Lower lobe of right lung (tissue), 2 donors: ENCODE data around the gene LAMA2. TPM values are rescaled to one million over a fixed set of nuclear protein-coding genes. Genes with fewer than 3 reads are reported as not detected.

Experiments used
- ATAC-seq, 2 donors: fragments of 200-7000 bp; cut with Tn5 transposase; one replicate each; pipeline ENCODE4 v1.9.1; 2020 to 2022; ENCODE audit warnings: mild to moderate bottlenecking in 2 of 2, moderate library complexity in 2 of 2
- DNase-seq: peaks from one replicate; pipeline ENCODE4 v3.0.0-alpha.2; 2020
- H3K27ac ChIP-seq: fragments of 200-600 bp; one replicate; pipeline ENCODE4 v1.8.0; 2022
- H3K27me3 ChIP-seq: fragments of 200-600 bp; one replicate; pipeline ENCODE4 v1.8.0; 2022; ENCODE audit warnings: low read depth
- H3K36me3 ChIP-seq: fragments of 200-600 bp; one replicate; pipeline ENCODE4 v1.8.0; 2022; ENCODE audit warnings: mild to moderate bottlenecking
- H3K4me1 ChIP-seq: fragments of 200-600 bp; one replicate; pipeline ENCODE4 v1.8.0; 2022
- H3K4me3 ChIP-seq: fragments of 200-600 bp; one replicate; pipeline ENCODE4 v1.8.0; 2022; ENCODE audit warnings: mild to moderate bottlenecking
- H3K9me3 ChIP-seq: fragments of 200-600 bp; one replicate; pipeline ENCODE4 v1.8.0; 2022
- intact Hi-C: fragments of 100-400 bp; cut with DNase I; formaldehyde crosslinking; loops from one replicate; pipeline ENCODE4 v1.11.0; 2022
- total RNA-seq: library from RNA; stranded (reverse); fragmentation: NEBNext Ultra II Directional; extraction: Animal tissue kit (Norgen Biotek cat#: 25700); gene quantifications from one replicate; pipeline ENCODE4 v1.2.1, GENCODE V29; 2021
- TF ChIP-seq, protein P1 (sequence below): fragments of 200-600 bp; IDR thresholded peaks from one replicate; pipeline ENCODE4 v1.8.0; 2022; ENCODE audit warnings: antibody characterized with exemption, mild to moderate bottlenecking
- donor health status: DM: no; HTN: yes; CAD: no; lungs with severe emphysema.

The LAMA2 gene
- total RNA-seq, 1 donor from 2014 or later, result 49.6 TPM

DNA sequence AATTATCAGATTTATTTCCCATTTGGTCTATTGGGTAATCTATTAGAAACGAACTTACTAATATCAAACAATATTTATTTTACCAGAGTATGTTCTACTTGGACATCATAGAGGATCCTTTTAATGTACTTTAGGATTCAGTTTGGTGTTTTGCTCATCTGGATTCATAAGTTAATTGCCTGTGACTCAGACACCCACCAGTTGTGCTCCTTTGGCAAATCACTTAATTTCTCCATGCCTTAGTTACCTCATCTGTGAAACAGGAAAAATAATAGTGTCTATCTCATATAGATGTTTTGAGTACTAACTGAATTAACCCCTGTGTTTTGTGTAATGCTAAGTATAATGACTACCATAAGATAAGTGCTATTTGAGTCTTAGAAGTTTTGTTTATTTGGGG, 292.1 kb downstream of the LAMA2 start:
- DNase-seq (no peak), ATAC-seq (no peak)
- Histone ChIP-seq H3K27me3 (no peaks in the 10 kb centered on the region), H3K9me3 (no peaks in the 10 kb centered on the region), H3K4me1 (no peaks in the 10 kb centered on the region), H3K4me3 (no peak overlapping the region), H3K27ac (no peak overlapping the region), H3K36me3 (no peaks in the 10 kb centered on the region)
- TF ChIP-seq, protein P1, sequence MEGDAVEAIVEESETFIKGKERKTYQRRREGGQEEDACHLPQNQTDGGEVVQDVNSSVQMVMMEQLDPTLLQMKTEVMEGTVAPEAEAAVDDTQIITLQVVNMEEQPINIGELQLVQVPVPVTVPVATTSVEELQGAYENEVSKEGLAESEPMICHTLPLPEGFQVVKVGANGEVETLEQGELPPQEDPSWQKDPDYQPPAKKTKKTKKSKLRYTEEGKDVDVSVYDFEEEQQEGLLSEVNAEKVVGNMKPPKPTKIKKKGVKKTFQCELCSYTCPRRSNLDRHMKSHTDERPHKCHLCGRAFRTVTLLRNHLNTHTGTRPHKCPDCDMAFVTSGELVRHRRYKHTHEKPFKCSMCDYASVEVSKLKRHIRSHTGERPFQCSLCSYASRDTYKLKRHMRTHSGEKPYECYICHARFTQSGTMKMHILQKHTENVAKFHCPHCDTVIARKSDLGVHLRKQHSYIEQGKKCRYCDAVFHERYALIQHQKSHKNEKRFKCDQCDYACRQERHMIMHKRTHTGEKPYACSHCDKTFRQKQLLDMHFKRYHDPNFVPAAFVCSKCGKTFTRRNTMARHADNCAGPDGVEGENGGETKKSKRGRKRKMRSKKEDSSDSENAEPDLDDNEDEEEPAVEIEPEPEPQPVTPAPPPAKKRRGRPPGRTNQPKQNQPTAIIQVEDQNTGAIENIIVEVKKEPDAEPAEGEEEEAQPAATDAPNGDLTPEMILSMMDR, result no peak
- intact Hi-C loops, result no loop called here

DNA sequence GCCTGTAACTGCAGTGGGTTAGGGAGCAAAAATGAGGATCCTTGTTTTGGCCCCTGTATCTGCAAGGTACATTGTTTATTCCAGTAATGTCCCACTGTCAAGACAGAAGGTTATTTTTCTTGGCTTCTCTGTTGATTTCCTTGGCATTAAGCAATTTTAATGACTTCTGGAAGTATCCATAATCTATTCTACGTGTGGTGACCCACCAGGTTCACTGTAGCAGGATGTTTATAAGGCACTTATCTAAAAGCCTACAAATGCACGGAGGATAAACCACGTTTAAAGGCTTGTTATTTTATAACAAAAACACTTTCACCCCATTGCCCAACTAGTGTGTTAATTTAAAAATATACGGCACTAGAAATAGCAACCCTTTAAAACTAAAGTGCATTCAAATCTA, 294.9 kb downstream of the LAMA2 start:
- Histone ChIP-seq H3K27me3 (no peaks in the 10 kb centered on the region), H3K4me1 (no peaks in the 10 kb centered on the region), H3K36me3 (no peaks in the 10 kb centered on the region), H3K9me3 (no peaks in the 10 kb centered on the region), H3K4me3 (no peak overlapping the region), H3K27ac (no peak overlapping the region)
- ATAC-seq (no peak), DNase-seq (no peak)
- intact Hi-C loops, result no loop called here
- TF ChIP-seq, protein P1, result no peak

DNA sequence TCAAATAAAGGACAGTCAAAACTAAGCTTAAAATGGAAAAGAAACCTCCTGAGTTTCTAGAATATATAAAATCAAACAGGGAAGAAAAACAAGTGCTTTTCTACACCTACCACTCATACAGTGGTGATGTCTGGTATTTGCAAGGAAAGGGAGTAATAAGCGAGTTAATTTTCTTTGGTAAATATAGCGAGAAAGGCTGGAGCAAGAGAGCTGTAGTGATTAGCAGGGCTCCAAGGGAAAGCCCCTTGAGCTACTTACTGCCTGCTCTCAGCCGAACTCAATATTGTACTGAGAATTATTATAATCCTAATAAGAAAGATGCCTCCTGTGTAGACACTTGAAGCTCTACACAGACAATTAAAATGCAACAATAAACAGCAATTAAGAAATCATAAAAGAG, 296.3 kb downstream of the LAMA2 start:
- H3K4me3 ChIP-seq, result no peak overlapping the region
- no peaks in the 10 kb centered on the region for H3K4me1 ChIP-seq
- no peak for ATAC-seq
- TF ChIP-seq, protein P1, result no peak
- H3K27ac ChIP-seq, result no peak overlapping the region
- no peak for DNase-seq
- no peaks in the 10 kb centered on the region for H3K27me3 ChIP-seq
- H3K36me3 ChIP-seq, result no peaks in the 10 kb centered on the region
- intact Hi-C loops, result no loop called here
- H3K9me3 ChIP-seq, result no peaks in the 10 kb centered on the region

DNA sequence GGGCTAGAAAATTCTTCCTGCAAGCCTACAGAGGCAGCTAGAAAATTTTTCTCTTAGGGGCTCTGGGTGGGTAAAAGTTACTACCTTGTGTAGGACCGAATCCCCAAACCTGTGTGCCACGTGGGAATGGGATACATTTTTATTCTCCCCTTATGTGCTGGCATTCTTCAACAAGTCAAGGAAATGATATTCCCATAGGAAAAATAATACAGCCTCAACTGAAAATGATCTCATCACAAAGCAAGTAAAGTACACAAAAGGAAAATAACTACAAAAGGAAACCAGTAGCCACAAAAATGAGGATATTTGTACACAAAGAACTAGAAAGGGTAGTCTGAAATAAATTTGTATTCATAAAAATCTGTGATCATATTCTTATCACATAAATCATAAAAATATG, 298.1 kb downstream of the LAMA2 start:
- ATAC-seq, result no peak
- Histone ChIP-seq H3K9me3 (no peaks in the 10 kb centered on the region), H3K27me3 (no peaks in the 10 kb centered on the region), H3K4me3 (no peak overlapping the region), H3K36me3 (no peaks in the 10 kb centered on the region), H3K4me1 (no peaks in the 10 kb centered on the region), H3K27ac (no peak overlapping the region)
- TF ChIP-seq, protein P1, result no peak
- intact Hi-C loops, result no loop called here
- DNase-seq, result no peak

DNA sequence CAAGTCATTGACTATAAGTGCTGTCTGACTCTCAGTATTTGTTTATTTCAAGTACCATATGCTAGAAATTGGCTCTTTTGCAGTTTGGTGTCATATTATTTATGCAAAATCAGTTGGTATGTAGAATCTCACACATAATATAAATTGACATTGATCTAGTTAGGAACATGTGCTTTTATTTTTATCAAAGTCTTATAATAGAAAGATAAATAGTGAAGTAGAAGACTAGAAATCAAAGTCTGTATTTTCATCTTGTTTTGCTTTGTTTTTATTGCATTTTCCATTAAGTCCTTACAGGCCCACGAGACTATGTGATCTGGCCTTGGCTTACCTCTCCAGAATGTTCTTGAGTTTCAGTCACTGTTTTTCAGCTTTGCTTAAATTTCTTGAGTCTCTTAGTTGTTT, 300.3 kb downstream of the LAMA2 start:
- intact Hi-C loops, result no loop called here
- no peaks in the 10 kb centered on the region for H3K27me3 ChIP-seq
- no peaks in the 10 kb centered on the region for H3K4me1 ChIP-seq
- H3K9me3 ChIP-seq, result no peaks in the 10 kb centered on the region
- no peak overlapping the region for H3K4me3 ChIP-seq
- H3K36me3 ChIP-seq, result no peaks in the 10 kb centered on the region
- no peak for DNase-seq
- ATAC-seq, result no peak
- TF ChIP-seq, protein P1, result no peak
- H3K27ac ChIP-seq, result no peak overlapping the region
